Measurements from ENCODE around the gene TBX2. TPM values are rescaled to one million over a fixed set of nuclear protein-coding genes. Genes with fewer than 3 reads are reported as not detected.

TBX2 gene
- total RNA-seq, 1 experiment from 2014 or later: not detected

GRCh38 chr17:61383689-61384201 is 15.9 kb upstream of the TBX2 start:
- Histone ChIP-seq H2BK12ac (ENCODE audit: insufficient read length, low read depth, low read length) (no peak overlapping the region), H3K14ac (ENCODE audit: insufficient read depth, low read length) (no peak overlapping the region), H4K20me1 (ENCODE audit: control insufficient read depth, insufficient read depth, insufficient read length) (no peaks in the 10 kb centered on the region), H4K5ac (ENCODE audit: insufficient read length, low read depth, low read length) (no peak overlapping the region), H3K79me2 (ENCODE audit: insufficient read depth, low read length) (no peaks in the 10 kb centered on the region), H3K9me3 (ENCODE audit: control insufficient read depth, low read depth, low read length) (no peaks in the 10 kb centered on the region), H3K56ac (ENCODE audit: insufficient read length, low read depth, low read length) (no peak overlapping the region), H3K23ac (ENCODE audit: insufficient read length, low read depth, low read length) (no peak overlapping the region), H4K8ac (replicated peaks; ENCODE audit: insufficient read length, low read depth, low read length) (no peak overlapping the region), H2AFZ (ENCODE audit: low read length) (no peak overlapping the region), H3K79me1 (ENCODE audit: insufficient read depth, low read depth, low read length, poor library complexity, severe bottlenecking) (no peaks in the 10 kb centered on the region), H3K18ac (ENCODE audit: insufficient read length, low read depth, low read length) (no peak overlapping the region), H4K91ac (ENCODE audit: insufficient read length, low read depth, low read length) (no peak overlapping the region), H2BK15ac (ENCODE audit: low read depth, low read length) (no peak overlapping the region), H2BK20ac (ENCODE audit: low read depth, low read length, poor library complexity, severe bottlenecking) (no peak overlapping the region), H3T11ph (ENCODE audit: low read length) (no peak overlapping the region), H3K4me2 (ENCODE audit: insufficient read depth, insufficient read length, low read length) (no peak overlapping the region), H2AK5ac (ENCODE audit: insufficient read length, low read length) (no peak overlapping the region), H3K27me3 (ENCODE audit: insufficient read depth, low read length) (no peaks in the 10 kb centered on the region), H3K4ac (ENCODE audit: low read depth, low read length) (no peak overlapping the region), H2BK5ac (ENCODE audit: insufficient read length, low read length) (no peak overlapping the region), H3K4me1 (ENCODE audit: insufficient read depth, low read length) (no peaks in the 10 kb centered on the region), H3K23me2 (ENCODE audit: insufficient read length, low read depth, low read length, poor library complexity, severe bottlenecking) (no peaks in the 10 kb centered on the region), H3K27ac (ENCODE audit: insufficient read length, low read depth, low read length) (no peak overlapping the region), H2BK120ac (ENCODE audit: low read depth, low read length, poor library complexity, severe bottlenecking) (no peak overlapping the region), H3K9ac (ENCODE audit: extremely low read depth, insufficient read length, low read length) (no peak overlapping the region)
- DNase-seq: no peak
- no peak overlapping the region for H3K27ac Mint-ChIP-seq
- H3K4me3 Mint-ChIP-seq: no peak overlapping the region
- H3K27me3 Mint-ChIP-seq (ENCODE audit: low read depth): no peaks in the 10 kb centered on the region; the same call in 1 of the 2 replicates
- no peak for TF ChIP-seq CTCF (conservative IDR thresholded peaks at IDR 0.05)
- H3K36me3 Mint-ChIP-seq (ENCODE audit: insufficient read depth in 1 of 3, low read depth in 3 of 3): no peaks in the 10 kb centered on the region
- H3K9me3 Mint-ChIP-seq: no peaks in the 10 kb centered on the region
- peaks cover 16 to 32% of the 10 kb centered on the region in 2 experiments for H3K4me1 Mint-ChIP-seq
- WGBS (ENCODE audit: extremely low coverage, insufficient read length, low lambda C conversion rate): no CpG with 5 or more reads among the region's 18 CpGs

Data from H9 (cell line).